Parathyroid adenoma (tissue), 2 donors: ENCODE results near the gene LAMA2.

Experiments
- H2AFZ ChIP-seq: fragments of 300-600 bp; sonication (generic); one replicate; pipeline ENCODE4 v1.7.0; 2017; ENCODE audit warnings: antibody characterized with exemption, mild to moderate bottlenecking
- H3K27ac ChIP-seq: fragments of 300-600 bp; sonication (generic); one replicate; pipeline ENCODE4 v1.7.0; 2017
- H3K27me3 ChIP-seq: fragments of 300-600 bp; sonication (generic); one replicate; pipeline ENCODE4 v1.7.0; 2017; ENCODE audit warnings: low read length; ENCODE audit not compliant: control insufficient read depth, insufficient read depth
- H3K36me3 ChIP-seq: fragments of 300-600 bp; sonication (generic); one replicate; pipeline ENCODE4 v1.7.0; 2017; ENCODE audit warnings: low read length; ENCODE audit not compliant: control insufficient read depth, insufficient read depth
- H3K4me1 ChIP-seq: fragments of 300-600 bp; sonication (generic); one replicate; pipeline ENCODE4 v1.7.0; 2017; ENCODE audit warnings: control low read depth
- H3K4me2 ChIP-seq: fragments of 300-600 bp; sonication (generic); one replicate; pipeline ENCODE4 v1.7.0; 2017; ENCODE audit warnings: low read length
- H3K4me3 ChIP-seq: fragments of 300-600 bp; sonication (generic); one replicate; pipeline ENCODE4 v1.7.0; 2017; ENCODE audit warnings: low read depth, low read length
- H3K79me2 ChIP-seq: fragments of 300-600 bp; sonication (generic); one replicate; pipeline ENCODE4 v1.7.0; 2017; ENCODE audit warnings: control low read depth
- H3K9ac ChIP-seq: fragments of 300-600 bp; sonication (generic); one replicate; pipeline ENCODE4 v1.7.0; 2017; ENCODE audit warnings: mild to moderate bottlenecking
- H3K9me3 ChIP-seq: fragments of 300-600 bp; sonication (generic); one replicate; pipeline ENCODE4 v1.7.0; 2017; ENCODE audit warnings: low read length; ENCODE audit not compliant: control insufficient read depth
- TF ChIP-seq, protein P1 (sequence below): fragments of 300-600 bp; sonication (generic); IDR thresholded peaks from one replicate; pipeline ENCODE4 v1.7.0; 2017; ENCODE audit warnings: antibody characterized with exemption, mild to moderate bottlenecking
- donor health status: primary hyperparathyroidism.

The LAMA2 gene

DNA sequence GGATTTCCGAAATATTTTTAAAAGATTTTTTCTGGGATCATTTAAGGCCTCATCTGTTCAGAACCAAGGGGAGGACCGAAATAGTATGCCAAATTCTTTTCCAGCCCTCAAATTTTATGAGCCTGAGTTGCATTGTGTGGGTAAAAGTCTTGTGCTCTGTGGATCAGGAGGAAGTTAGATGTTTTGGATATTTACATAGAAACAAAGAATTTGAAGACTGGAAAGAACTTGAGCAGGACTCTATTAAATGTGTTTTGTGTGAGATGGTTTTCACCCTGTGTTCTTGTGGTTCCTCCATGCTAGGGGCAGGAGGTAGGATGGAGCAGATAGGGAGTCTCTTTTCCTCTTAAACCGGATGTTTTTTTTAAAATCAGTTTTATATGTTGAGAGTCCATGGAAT is 329.1 kb downstream of the LAMA2 start:
- Histone ChIP-seq H3K9me3 (no peaks in the 10 kb centered on the region), H3K4me3 (no peak overlapping the region), H3K27me3 (no peaks in the 10 kb centered on the region), H3K27ac (no peak overlapping the region), H3K9ac (no peak overlapping the region), H3K4me2 (no peak overlapping the region), H3K79me2 (no peaks in the 10 kb centered on the region), H3K36me3 (no peaks in the 10 kb centered on the region), H2AFZ (no peak overlapping the region), H3K4me1 (no peaks in the 10 kb centered on the region)
- TF ChIP-seq, protein P1, sequence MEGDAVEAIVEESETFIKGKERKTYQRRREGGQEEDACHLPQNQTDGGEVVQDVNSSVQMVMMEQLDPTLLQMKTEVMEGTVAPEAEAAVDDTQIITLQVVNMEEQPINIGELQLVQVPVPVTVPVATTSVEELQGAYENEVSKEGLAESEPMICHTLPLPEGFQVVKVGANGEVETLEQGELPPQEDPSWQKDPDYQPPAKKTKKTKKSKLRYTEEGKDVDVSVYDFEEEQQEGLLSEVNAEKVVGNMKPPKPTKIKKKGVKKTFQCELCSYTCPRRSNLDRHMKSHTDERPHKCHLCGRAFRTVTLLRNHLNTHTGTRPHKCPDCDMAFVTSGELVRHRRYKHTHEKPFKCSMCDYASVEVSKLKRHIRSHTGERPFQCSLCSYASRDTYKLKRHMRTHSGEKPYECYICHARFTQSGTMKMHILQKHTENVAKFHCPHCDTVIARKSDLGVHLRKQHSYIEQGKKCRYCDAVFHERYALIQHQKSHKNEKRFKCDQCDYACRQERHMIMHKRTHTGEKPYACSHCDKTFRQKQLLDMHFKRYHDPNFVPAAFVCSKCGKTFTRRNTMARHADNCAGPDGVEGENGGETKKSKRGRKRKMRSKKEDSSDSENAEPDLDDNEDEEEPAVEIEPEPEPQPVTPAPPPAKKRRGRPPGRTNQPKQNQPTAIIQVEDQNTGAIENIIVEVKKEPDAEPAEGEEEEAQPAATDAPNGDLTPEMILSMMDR: no peak

DNA sequence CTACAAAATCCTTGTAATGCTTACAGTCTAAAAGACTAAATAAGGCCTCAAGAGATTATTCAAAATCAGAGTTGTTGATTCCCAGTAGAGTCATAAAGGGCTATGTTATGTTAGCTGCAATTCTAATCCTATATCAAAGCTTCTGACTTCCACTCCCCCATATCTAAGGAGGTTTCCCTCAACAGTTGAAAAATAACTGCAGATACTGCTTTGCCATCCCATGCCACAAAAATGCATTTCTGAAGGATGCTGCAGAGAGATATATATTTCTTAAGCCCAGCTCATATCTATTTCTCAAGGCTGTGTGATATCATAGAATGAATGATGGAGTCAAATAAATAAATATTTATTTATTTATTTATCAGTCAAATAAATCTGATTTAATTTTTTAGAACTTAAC is 332.3 kb downstream of the LAMA2 start:
- Histone ChIP-seq H3K4me2 (no peak overlapping the region), H3K79me2 (no peaks in the 10 kb centered on the region), H3K4me3 (no peak overlapping the region), H3K4me1 (no peaks in the 10 kb centered on the region), H3K9ac (no peak overlapping the region), H3K27ac (no peak overlapping the region), H3K9me3 (no peaks in the 10 kb centered on the region), H3K27me3 (no peaks in the 10 kb centered on the region), H3K36me3 (no peaks in the 10 kb centered on the region), H2AFZ (no peak overlapping the region)
- TF ChIP-seq, protein P1: no peak

DNA sequence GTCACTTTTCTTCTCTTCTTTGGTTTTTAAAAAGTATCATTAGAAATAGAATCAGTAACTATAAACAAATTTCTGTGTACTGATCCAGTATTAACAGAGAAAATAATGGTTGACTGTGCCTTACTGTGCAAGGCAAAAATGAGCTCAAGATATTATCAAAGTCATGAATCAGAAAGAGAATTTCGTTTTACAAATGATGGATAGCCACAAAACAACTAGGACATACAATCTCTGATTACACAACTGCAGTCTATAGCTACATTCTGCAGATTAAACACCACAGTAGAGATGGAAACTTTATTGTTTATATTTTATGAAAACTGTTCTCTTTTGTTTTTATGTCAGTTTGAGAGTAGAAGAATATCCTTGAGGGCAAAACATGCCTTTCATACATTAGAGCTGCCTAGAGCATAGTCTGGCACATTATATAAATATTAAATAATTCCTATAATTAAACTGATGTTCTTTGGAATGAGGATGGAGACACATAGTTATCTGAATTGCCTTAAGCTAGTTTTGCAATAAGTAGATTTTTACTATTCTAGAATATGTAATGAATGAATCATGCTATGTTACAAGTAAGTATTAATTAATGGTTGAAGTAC is 333.1 kb downstream of the LAMA2 start:
- no peaks in the 10 kb centered on the region for H3K36me3 ChIP-seq
- no peak overlapping the region for H3K4me3 ChIP-seq
- no peak overlapping the region for H2AFZ ChIP-seq
- H3K4me1 ChIP-seq: no peaks in the 10 kb centered on the region
- no peaks in the 10 kb centered on the region for H3K79me2 ChIP-seq
- no peak overlapping the region for H3K9ac ChIP-seq
- H3K4me2 ChIP-seq: no peak overlapping the region
- H3K27ac ChIP-seq: no peak overlapping the region
- H3K27me3 ChIP-seq: no peaks in the 10 kb centered on the region
- TF ChIP-seq, protein P1: no peak
- H3K9me3 ChIP-seq: no peaks in the 10 kb centered on the region

DNA sequence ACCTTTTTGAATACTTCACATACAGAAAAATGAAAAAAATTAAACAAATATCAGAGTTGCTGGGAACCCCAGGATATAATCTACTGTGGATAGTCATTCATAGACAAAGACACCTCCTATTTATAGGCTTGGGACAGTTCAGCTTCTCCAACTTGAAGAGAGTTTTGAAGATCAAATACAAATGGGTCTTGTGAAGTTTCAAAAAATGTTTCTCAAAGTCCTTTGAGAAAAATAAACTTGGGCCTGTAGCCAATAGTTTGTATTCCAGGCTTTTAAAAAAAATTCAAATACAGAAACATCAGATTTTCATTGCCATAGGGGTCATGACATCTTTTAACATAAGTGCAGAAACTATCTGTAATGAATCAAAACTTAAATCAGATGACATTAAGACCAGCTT is 334.8 kb downstream of the LAMA2 start:
- H3K79me2 ChIP-seq: no peaks in the 10 kb centered on the region
- TF ChIP-seq, protein P1: no peak
- no peak overlapping the region for H3K4me3 ChIP-seq
- H3K9me3 ChIP-seq: no peaks in the 10 kb centered on the region
- H3K36me3 ChIP-seq: no peaks in the 10 kb centered on the region
- no peaks in the 10 kb centered on the region for H3K27me3 ChIP-seq
- H3K4me1 ChIP-seq: no peaks in the 10 kb centered on the region
- H3K4me2 ChIP-seq: no peak overlapping the region
- no peak overlapping the region for H3K9ac ChIP-seq
- no peak overlapping the region for H3K27ac ChIP-seq
- no peak overlapping the region for H2AFZ ChIP-seq

DNA sequence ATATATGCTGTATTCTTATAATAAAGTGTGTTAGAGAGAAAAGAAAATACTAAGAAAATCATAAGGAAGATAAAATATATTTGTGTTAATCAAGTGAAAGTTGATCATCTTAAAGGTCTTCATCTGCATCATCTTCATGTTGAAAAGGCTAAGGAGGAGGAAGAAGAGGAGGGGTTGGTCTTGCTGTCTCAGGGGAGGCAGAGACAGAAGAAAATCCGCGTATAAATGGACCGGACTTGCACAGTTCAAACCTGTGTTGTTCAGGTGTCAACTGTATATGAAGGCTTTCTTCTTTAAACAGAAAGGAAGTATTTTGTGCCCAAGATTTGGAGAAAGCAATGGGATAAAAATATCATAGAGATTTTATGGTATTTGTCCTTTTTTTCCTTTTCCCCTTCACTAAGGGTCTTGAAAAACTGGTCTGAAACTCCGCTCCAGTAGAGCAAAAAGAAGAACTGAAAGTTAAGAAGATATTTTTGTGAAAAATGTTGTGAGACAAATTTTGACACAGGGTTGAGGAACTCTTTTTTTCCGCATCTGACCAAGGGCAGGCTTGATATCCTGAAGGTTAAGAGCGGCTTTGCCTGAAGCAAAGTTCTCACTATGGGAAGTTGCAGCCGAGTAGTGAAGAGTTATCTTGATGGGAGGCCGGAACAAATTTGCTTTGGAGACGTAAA is 350.7 kb downstream of the LAMA2 start:
- no peak overlapping the region for H3K4me3 ChIP-seq
- H3K4me1 ChIP-seq: no peaks in the 10 kb centered on the region
- no peak overlapping the region for H3K9ac ChIP-seq
- no peak overlapping the region for H2AFZ ChIP-seq
- H3K27me3 ChIP-seq: no peaks in the 10 kb centered on the region
- TF ChIP-seq, protein P1: no peak
- no peak overlapping the region for H3K27ac ChIP-seq
- H3K9me3 ChIP-seq: no peaks in the 10 kb centered on the region
- no peaks in the 10 kb centered on the region for H3K79me2 ChIP-seq
- H3K36me3 ChIP-seq: no peaks in the 10 kb centered on the region
- no peak overlapping the region for H3K4me2 ChIP-seq
